Prostate gland (tissue), 2 donors: ENCODE results near the gene BANK1. TPM values are rescaled to one million over a fixed set of nuclear protein-coding genes. Genes with fewer than 3 reads are reported as not detected.

Experiments
- DNase-seq: peaks from one replicate; pipeline ENCODE4 v3.0.0-alpha.2; 2019; ENCODE audit warnings: low spot score
- H3K27ac ChIP-seq, 2 donors: fragments of 200-600 bp; sonication (generic); 2 replicates each; pipeline ENCODE4 v1.5.1; 2017 to 2019
- H3K27me3 ChIP-seq: fragments of 200-600 bp; sonication (generic); replicated peaks from 2 replicates; pipeline ENCODE4 v1.5.1; 2019; ENCODE audit not compliant: insufficient read depth
- H3K36me3 ChIP-seq, 2 donors: fragments of 200-600 bp; sonication (generic); 1 replicate in 1 of 2; 2 replicates in 1 of 2; pipeline versions ENCODE4 v1.5.1 to v1.8.1; 2017 to 2019
- H3K4me1 ChIP-seq: fragments of 200-600 bp; sonication (generic); replicated peaks from 2 replicates; pipeline ENCODE4 v1.5.1; 2019
- H3K4me3 ChIP-seq, 2 donors: fragments of 200-600 bp; sonication (generic); 2 replicates each; pipeline ENCODE4 v1.5.1; 2017 to 2019
- H3K9me3 ChIP-seq: fragments of 200-600 bp; sonication (generic); 2 replicates; pipeline ENCODE4 v1.5.1; 2017
- CTCF ChIP-seq, 4 experiments: fragments of 200-600 bp in 2 of 4; fragments of 450-650 bp in 2 of 4; sonication (generic) in 2 of 4; IDR thresholded peaks; 1 replicate in 3 of 4; 2 replicates in 1 of 4; pipeline ENCODE4 v1.5.1; 2016 to 2019; ENCODE audit warnings: antibody characterized with exemption in 4 of 4, mild to moderate bottlenecking in 2 of 4, moderate library complexity in 2 of 4
- POLR2A ChIP-seq: fragments of 450-650 bp; IDR thresholded peaks from one replicate; pipeline ENCODE4 v1.6.1; 2016; ENCODE audit warnings: antibody characterized with exemption, mild to moderate bottlenecking
- POLR2AphosphoS5 ChIP-seq: sonication (generic); formaldehyde crosslinking; IDR thresholded peaks from one replicate; pipeline ENCODE4 v1.6.1; 2017; ENCODE audit warnings: antibody characterized with exemption
- WGBS: methylation state at CpG from one replicate; pipeline ENCODE4 v1.1.5; 2018; 5-methylcytosine and 5-hydroxymethylcytosine counted together
- intact Hi-C: fragments of 100-400 bp; cut with DNase I; formaldehyde crosslinking; loops from one replicate; pipeline ENCODE4 v1.14.2; 2022
- total RNA-seq, 2 donors: library from RNA; depleted of rRNA; stranded (reverse); fragments of >200 nt; gene quantifications; one replicate each; pipeline ENCODE4 v1.1.0, GENCODE V29; 2016

The BANK1 gene
- total RNA-seq, 2 donors from 2014 or later, result 3.3 to 10.3 TPM

- Histone ChIP-seq H3K9me3 (no peaks in the 10 kb centered on the region), H3K27ac (no peak overlapping the region), H3K36me3 (no peaks in the 10 kb centered on the region), H3K4me1 (no peaks in the 10 kb centered on the region), H3K4me3 (no peak overlapping the region), H3K27me3 (no peaks in the 10 kb centered on the region)
- TF ChIP-seq CTCF (IDR thresholded peaks at IDR 0.05) (no peak), POLR2A (no peak), POLR2AphosphoS5 (no peak)
- intact Hi-C loops, result no loop called here
- 58% methylated on average over 5 of the region's 5 CpGs for WGBS
- DNase-seq, result no peak
Measured at GRCh38 chr4:101993002-101993841, 202.7 kb downstream of the BANK1 start.

- H3K4me1 ChIP-seq, result no peaks in the 10 kb centered on the region
Measured at GRCh38 chr4:101993842-101994775, 203.6 kb downstream of the BANK1 start.

GRCh38 chr4:102007959-102008425 lies 217.5 kb downstream of the BANK1 start:
- whole genome bisulfite sequencing, result 92% methylated on average over 2 of the region's 2 CpGs
- Histone ChIP-seq H3K27ac (no peak overlapping the region), H3K4me1 (no peaks in the 10 kb centered on the region), H3K4me3 (no peak overlapping the region), H3K9me3 (no peaks in the 10 kb centered on the region), H3K27me3 (no peaks in the 10 kb centered on the region), H3K36me3 (no peaks in the 10 kb centered on the region)
- no peak for TF ChIP-seq POLR2A
- TF ChIP-seq CTCF (IDR thresholded peaks at IDR 0.05), result no peak
- TF ChIP-seq POLR2AphosphoS5, result no peak
- intact Hi-C loops, result no loop called here
- DNase-seq, result no peak

More at GRCh38 chr4:101993842-101994775, 203.6 kb downstream of the BANK1 start:
- intact Hi-C loops, result no loop called here
- Histone ChIP-seq H3K36me3 (no peaks in the 10 kb centered on the region), H3K27me3 (no peaks in the 10 kb centered on the region), H3K27ac (no peak overlapping the region), H3K9me3 (no peaks in the 10 kb centered on the region), H3K4me3 (no peak overlapping the region)
- WGBS, result 65% methylated on average over 4 of the region's 4 CpGs
- no peak for DNase-seq
- TF ChIP-seq CTCF (IDR thresholded peaks at IDR 0.05) (no peak), POLR2A (no peak), POLR2AphosphoS5 (no peak)

- Histone ChIP-seq H3K4me1 (no peaks in the 10 kb centered on the region), H3K27ac (no peak overlapping the region), H3K4me3 (no peak overlapping the region), H3K36me3 (no peaks in the 10 kb centered on the region), H3K9me3 (no peaks in the 10 kb centered on the region), H3K27me3 (no peaks in the 10 kb centered on the region)
- intact Hi-C loops, result no loop called here
- TF ChIP-seq POLR2A (no peak), CTCF (IDR thresholded peaks at IDR 0.05) (no peak)
- DNase-seq, result no peak
- WGBS, result 84% methylated on average over 3 of the region's 3 CpGs
Measured at GRCh38 chr4:102008711-102009110, 218.2 kb downstream of the BANK1 start.
